ENCODE measurements around the gene BPIFB1.

BPIFB1 gene

GRCh38 chr20:33311011-33311410, 28.0 kb downstream of the BPIFB1 start:
- TF ChIP-seq EZH2 (IDR thresholded peaks at IDR 0.05; ENCODE audit: borderline replicate concordance, low read length) (no peak), CTCF (IDR thresholded peaks at IDR 0.05; ENCODE audit: low read length) (no peak)
- H3F3A ChIP-seq (ENCODE audit: insufficient read depth, low read length), result no peaks in the 10 kb centered on the region

GRCh38 chr20:33311996-33312395, 29.0 kb downstream of the BPIFB1 start:
- peaks cover 3% of the 10 kb centered on the region for H3K27me3 ChIP-seq (ENCODE audit: insufficient read depth, low read length)
- H2AFZ ChIP-seq (ENCODE audit: low read length), result no peak overlapping the region
- H3K9me2 ChIP-seq (ENCODE audit: low read depth, low read length), result no peaks in the 10 kb centered on the region
- no peaks in the 10 kb centered on the region for H4K20me1 ChIP-seq (ENCODE audit: insufficient read depth, low read length)
- no peaks in the 10 kb centered on the region for H3K4me1 ChIP-seq (ENCODE audit: insufficient read depth, low read length, severe bottlenecking)
- H3F3A ChIP-seq (ENCODE audit: insufficient read depth, low read length), result no peaks in the 10 kb centered on the region
- no peak overlapping the region for H3K4me2 ChIP-seq (ENCODE audit: low read length)
- H3K36me3 ChIP-seq (ENCODE audit: insufficient read depth, low read length), result no peaks in the 10 kb centered on the region
- H3K4me3 ChIP-seq (ENCODE audit: low read depth, low read length, poor library complexity, severe bottlenecking), result no peak overlapping the region
- no peak overlapping the region for H3K9ac ChIP-seq (ENCODE audit: low read length)
- TF ChIP-seq EZH2 (IDR thresholded peaks at IDR 0.05; ENCODE audit: borderline replicate concordance, low read length), result no peak
- TF ChIP-seq CTCF (IDR thresholded peaks at IDR 0.05; ENCODE audit: low read length), result no peak
- H3K27ac ChIP-seq (ENCODE audit: low read depth, low read length, poor library complexity, severe bottlenecking), result no peak overlapping the region
- no peaks in the 10 kb centered on the region for H3K79me2 ChIP-seq (ENCODE audit: insufficient read depth, low read length)
- no peaks in the 10 kb centered on the region for H3K9me3 ChIP-seq (ENCODE audit: low read length)

More at GRCh38 chr20:33311011-33311410, 28.0 kb downstream of the BPIFB1 start:
- Histone ChIP-seq H3K4me3 (ENCODE audit: low read depth, low read length, poor library complexity, severe bottlenecking) (no peak overlapping the region), H3K9me3 (ENCODE audit: low read length) (no peaks in the 10 kb centered on the region), H3K9ac (ENCODE audit: low read length) (no peak overlapping the region), H3K36me3 (ENCODE audit: insufficient read depth, low read length) (no peaks in the 10 kb centered on the region), H3K27ac (ENCODE audit: low read depth, low read length, poor library complexity, severe bottlenecking) (no peak overlapping the region), H3K9me2 (ENCODE audit: low read depth, low read length) (no peaks in the 10 kb centered on the region), H3K79me2 (ENCODE audit: insufficient read depth, low read length) (no peaks in the 10 kb centered on the region), H3K4me1 (ENCODE audit: insufficient read depth, low read length, severe bottlenecking) (no peaks in the 10 kb centered on the region), H3K27me3 (ENCODE audit: insufficient read depth, low read length) (peaks cover 3% of the 10 kb centered on the region), H3K4me2 (ENCODE audit: low read length) (no peak overlapping the region), H2AFZ (ENCODE audit: low read length) (no peak overlapping the region), H4K20me1 (ENCODE audit: insufficient read depth, low read length) (no peaks in the 10 kb centered on the region)

- H4K20me1 ChIP-seq (ENCODE audit: insufficient read depth, low read length), result no peaks in the 10 kb centered on the region
- H3K4me1 ChIP-seq (ENCODE audit: insufficient read depth, low read length, severe bottlenecking), result no peaks in the 10 kb centered on the region
- H3K9me3 ChIP-seq (ENCODE audit: low read length), result no peaks in the 10 kb centered on the region
- H3F3A ChIP-seq (ENCODE audit: insufficient read depth, low read length), result no peaks in the 10 kb centered on the region
- no peaks in the 10 kb centered on the region for H3K36me3 ChIP-seq (ENCODE audit: insufficient read depth, low read length)
- H3K4me2 ChIP-seq (ENCODE audit: low read length), result no peak overlapping the region
- H2AFZ ChIP-seq (ENCODE audit: low read length), result no peak overlapping the region
- H3K9me2 ChIP-seq (ENCODE audit: low read depth, low read length), result no peaks in the 10 kb centered on the region
- H3K27me3 ChIP-seq (ENCODE audit: insufficient read depth, low read length), result peaks cover 6% of the 10 kb centered on the region
- no peaks in the 10 kb centered on the region for H3K79me2 ChIP-seq (ENCODE audit: insufficient read depth, low read length)
- H3K4me3 ChIP-seq (ENCODE audit: low read depth, low read length, poor library complexity, severe bottlenecking), result no peak overlapping the region
- H3K27ac ChIP-seq (ENCODE audit: low read depth, low read length, poor library complexity, severe bottlenecking), result no peak overlapping the region
- no peak overlapping the region for H3K9ac ChIP-seq (ENCODE audit: low read length)
- no peak for TF ChIP-seq EZH2 (IDR thresholded peaks at IDR 0.05; ENCODE audit: borderline replicate concordance, low read length)
- TF ChIP-seq CTCF (IDR thresholded peaks at IDR 0.05; ENCODE audit: low read length), result no peak
Measured at GRCh38 chr20:33312583-33312982, 29.6 kb downstream of the BPIFB1 start.
